NCI-H146 (cell line): ENCODE measurements around the gene KCNJ2.
A peak's percentile ranks its signal among the peaks of the same experiment; 100 is the strongest.

ENCODE experiments used
- DNase-seq: peaks from one replicate; lab custom pipeline; 2025; lab: John Stamatoyannopoulos, UW

Gene KCNJ2

DNA sequence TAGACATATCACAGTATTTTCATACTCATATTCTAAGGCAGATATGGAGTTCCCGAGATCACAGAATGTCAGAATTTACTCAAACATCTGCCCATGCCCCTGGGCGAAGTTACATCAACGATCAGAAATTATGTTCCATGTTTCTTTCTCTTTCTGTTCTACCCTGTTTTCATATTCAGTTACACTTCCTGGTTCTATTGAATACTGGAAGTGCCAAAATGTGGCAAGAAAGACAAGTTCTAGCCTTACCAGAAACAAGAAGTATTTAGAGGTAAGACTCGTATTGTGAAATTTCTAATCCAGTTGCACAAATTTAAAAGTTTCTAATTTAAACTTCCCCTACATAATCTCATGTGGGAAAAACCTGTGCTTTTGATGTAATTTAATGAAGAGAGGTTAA is 36.1 kb downstream of the KCNJ2 start:
- no peak for DNase-seq

- no peak for DNase-seq
Observed at GRCh38 chr17:70206361-70207010, 37.2 kb downstream of the KCNJ2 start.

DNA sequence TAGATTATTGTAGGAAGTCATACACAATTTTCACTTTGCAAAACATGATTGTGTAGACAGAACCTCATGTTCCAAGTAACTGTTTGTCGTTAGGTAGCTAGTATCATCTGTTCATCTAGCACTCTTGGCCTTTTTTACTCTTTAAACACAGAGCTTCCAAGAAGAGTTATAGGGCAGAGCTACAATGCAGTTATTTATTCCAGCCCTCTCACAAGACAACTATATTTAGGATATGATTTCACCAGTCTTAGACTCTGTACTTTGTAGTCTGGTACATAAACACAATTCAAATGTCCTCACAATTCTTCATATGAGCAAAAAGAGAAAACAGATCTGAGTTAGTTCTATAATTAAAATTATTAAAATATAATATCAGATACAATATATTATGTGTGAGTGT is 37.9 kb downstream of the KCNJ2 start:
- no peak for DNase-seq

- DNase-seq = no peak
Observed at GRCh38 chr17:70208080-70208794, 38.9 kb downstream of the KCNJ2 start.

DNA sequence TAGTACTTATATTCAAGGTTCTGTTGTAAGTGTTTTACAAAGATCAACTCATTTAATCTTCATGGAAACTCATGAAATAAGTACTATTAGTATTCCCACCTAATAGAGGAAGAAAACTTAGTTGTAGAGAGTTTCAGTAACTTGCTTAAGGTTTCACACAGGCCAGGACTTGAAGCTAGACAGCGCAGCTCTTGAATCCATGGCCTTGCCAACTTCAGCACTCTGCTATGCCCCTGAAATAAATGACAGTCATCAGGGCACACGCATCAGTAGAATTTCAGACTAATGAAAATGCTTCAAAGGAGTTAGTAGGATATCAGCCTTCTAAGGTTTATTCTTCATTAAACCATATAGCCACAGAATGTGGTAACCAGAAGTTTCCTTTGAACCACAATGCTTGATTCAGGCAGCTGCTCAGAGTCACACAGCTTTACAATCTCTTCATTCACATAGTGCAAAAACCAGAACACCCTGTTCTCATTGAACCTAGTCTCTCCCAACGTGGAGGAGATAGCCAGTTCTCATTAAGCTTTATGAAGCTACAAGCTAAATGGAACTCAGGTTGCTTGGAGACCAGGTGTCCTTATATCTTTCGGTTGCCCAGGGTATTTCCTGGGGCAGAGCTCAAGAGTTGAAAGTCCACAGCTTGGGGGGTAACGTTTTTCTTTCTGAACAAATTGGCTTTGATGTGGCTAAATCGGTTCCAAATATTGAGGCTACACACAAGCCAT is 39.7 kb downstream of the KCNJ2 start:
- no peak for DNase-seq

- peak; percentile 33 for DNase-seq
Observed at GRCh38 chr17:70215656-70216055, 46.3 kb downstream of the KCNJ2 start.

DNA sequence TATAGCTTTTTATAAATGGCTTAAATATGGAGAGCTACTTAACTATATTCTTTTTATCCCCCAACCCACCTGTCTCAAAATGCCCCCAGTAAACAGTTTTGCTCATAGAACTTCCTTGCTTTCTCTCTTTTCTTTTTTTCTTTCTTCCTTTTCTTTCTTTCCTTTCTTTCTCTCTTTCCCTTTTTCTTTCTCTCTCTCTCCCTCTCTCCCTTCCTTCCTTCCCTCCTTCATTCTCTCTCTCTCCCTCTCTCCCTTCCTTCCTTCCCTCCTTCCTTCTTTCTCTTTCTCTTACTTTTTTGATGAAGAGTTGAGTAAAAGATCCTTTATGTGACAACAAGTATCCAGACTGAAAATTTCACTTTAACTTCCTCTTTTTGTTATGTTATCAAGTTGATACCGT is 48.2 kb downstream of the KCNJ2 start:
- no peak for DNase-seq

GRCh38 chr17:70225276-70225675 is 55.9 kb downstream of the KCNJ2 start:
- DNase-seq = no peak
